GM23338 (cell line): Measurements from ENCODE around the gene SSNA1. TPM values are rescaled to one million over a fixed set of nuclear protein-coding genes. Genes with fewer than 3 reads are reported as not detected.

Experiments
- ATAC-seq: fragments of 200-7000 bp; cut with Tn5 transposase; 3 replicates; pipeline ENCODE4 v1.9.1; 2020
- DNase-seq: peaks from one replicate; pipeline ENCODE4 v3.0.0-alpha.2; 2015; ENCODE audit warnings: low spot score
- H2AFZ ChIP-seq: fragments of 200-600 bp; sonication (generic); 2 replicates; pipeline ENCODE4 v1.8.0; 2016; ENCODE audit warnings: antibody characterized with exemption, mild to moderate bottlenecking, moderate library complexity
- H3F3A ChIP-seq: fragments of 200-600 bp; sonication (generic); replicated peaks from 2 replicates; pipeline ENCODE4 v1.8.0; 2017; ENCODE audit warnings: antibody characterized with exemption, mixed run types, low read depth
- H3K27ac ChIP-seq: fragments of 200-600 bp; sonication (generic); 2 replicates; pipeline ENCODE4 v1.6.1; 2016; ENCODE audit warnings: low read depth
- H3K27me3 ChIP-seq: fragments of 200-600 bp; sonication (generic); 2 replicates; pipeline ENCODE4 v1.8.0; 2016; ENCODE audit warnings: mild to moderate bottlenecking, mixed run types, moderate library complexity; ENCODE audit not compliant: insufficient read depth
- H3K36me3 ChIP-seq: fragments of 200-600 bp; sonication (generic); 2 replicates; pipeline ENCODE4 v1.8.0; 2016; ENCODE audit warnings: mild to moderate bottlenecking; ENCODE audit not compliant: insufficient read depth
- H3K4me1 ChIP-seq: fragments of 200-600 bp; sonication (generic); 2 replicates; pipeline ENCODE4 v1.8.0; 2016; ENCODE audit warnings: mild to moderate bottlenecking, moderate library complexity; ENCODE audit not compliant: insufficient read depth
- H3K4me2 ChIP-seq: fragments of 200-600 bp; sonication (generic); 2 replicates; pipeline ENCODE4 v1.7.1; 2017; ENCODE audit warnings: mixed run types
- H3K4me3 ChIP-seq: fragments of 200-600 bp; sonication (generic); 2 replicates; pipeline ENCODE4 v1.6.1; 2016; ENCODE audit warnings: mixed run types
- H3K79me2 ChIP-seq: fragments of 200-600 bp; sonication (generic); replicated peaks from 2 replicates; pipeline ENCODE4 v1.8.0; 2017; ENCODE audit warnings: mild to moderate bottlenecking; ENCODE audit not compliant: insufficient read depth
- H3K9me2 ChIP-seq: fragments of 200-600 bp; sonication (generic); 2 replicates; pipeline ENCODE4 v1.8.0; 2017; ENCODE audit not compliant: insufficient read depth
- H4K20me1 ChIP-seq: fragments of 200-600 bp; sonication (generic); replicated peaks from 2 replicates; pipeline ENCODE4 v1.8.0; 2017; ENCODE audit warnings: mild to moderate bottlenecking; ENCODE audit not compliant: insufficient read depth
- H3K27ac Mint-ChIP-seq: 2 replicates; pipeline ENCODE4 v1.8.0; 2020; ENCODE audit warnings: inconsistent platforms, mild to moderate bottlenecking, moderate library complexity, mixed read lengths
- H3K27me3 Mint-ChIP-seq: 3 replicates; pipeline ENCODE4 v1.8.0; 2022; ENCODE audit warnings: low read depth, mild to moderate bottlenecking, moderate library complexity, mixed read lengths, inconsistent platforms; ENCODE audit not compliant: insufficient read depth, poor library complexity
- H3K36me3 Mint-ChIP-seq: 3 replicates; pipeline ENCODE4 v1.8.0; 2021; ENCODE audit warnings: low read depth, mild to moderate bottlenecking, inconsistent platforms, moderate library complexity, mixed read lengths
- H3K4me1 Mint-ChIP-seq: 3 replicates; pipeline ENCODE4 v1.8.0; 2020; ENCODE audit warnings: mild to moderate bottlenecking, inconsistent platforms, mixed read lengths
- H3K4me3 Mint-ChIP-seq: 3 replicates; pipeline ENCODE4 v1.8.0; 2021; ENCODE audit warnings: moderate library complexity, mild to moderate bottlenecking, inconsistent platforms, mixed read lengths
- H3K9me3 Mint-ChIP-seq: 3 replicates; pipeline ENCODE4 v1.8.0; 2020; ENCODE audit warnings: moderate library complexity, mild to moderate bottlenecking, inconsistent platforms, mixed read lengths
- EZH2 ChIP-seq: fragments of 200-600 bp; sonication (generic); IDR thresholded peaks from one replicate; pipeline ENCODE4 v1.8.0; 2017; ENCODE audit warnings: antibody characterized with exemption, mild to moderate bottlenecking, low read depth; ENCODE audit not compliant: unreplicated experiment
- EZH2phosphoT487 ChIP-seq: fragments of 200-600 bp; sonication (generic); IDR thresholded peaks from one replicate; pipeline ENCODE4 v1.8.1; 2018; ENCODE audit warnings: antibody characterized with exemption; ENCODE audit not compliant: unreplicated experiment
- NANOG ChIP-seq: IDR thresholded peaks from 2 replicates; pipeline ENCODE4 v1.6.1; 2016; ENCODE audit warnings: antibody characterized with exemption, borderline replicate concordance
- STAT1 ChIP-seq: IDR thresholded peaks from one replicate; pipeline ENCODE4 v1.6.1; 2016; ENCODE audit warnings: antibody characterized with exemption; ENCODE audit not compliant: unreplicated experiment
- ZNF114 ChIP-seq: fragments of 250-450 bp; sonication (Bioruptor Pico); IDR thresholded peaks from 2 replicates; pipeline ENCODE4 v1.5.0; 2020; ENCODE audit warnings: mild to moderate bottlenecking, moderate library complexity
- ZNF331 ChIP-seq: fragments of 250-450 bp; sonication (Bioruptor Pico); IDR thresholded peaks from 2 replicates; pipeline ENCODE4 v1.5.0; 2020; ENCODE audit warnings: low read depth, mild to moderate bottlenecking, moderate library complexity
- polyA plus RNA-seq: library from polyadenylated mRNA; unstranded; fragments of >200 nt; fragmentation: Nextera tagmentation; extraction: Ambion mirVana; gene quantifications from 2 replicates; pipeline ENCODE4 v1.2.1, GENCODE V29; 2016
- total RNA-seq: library from RNA; depleted of rRNA; stranded (reverse); fragments of >200 nt; shearing (Covaris generic); gene quantifications from 2 replicates; pipeline ENCODE4 v1.2.3, GENCODE V29; 2014
- TF ChIP-seq, protein P1 (sequence below): fragments of 250-450 bp; sonication (Bioruptor Pico); IDR thresholded peaks from 2 replicates; pipeline ENCODE4 v1.5.0; 2020; ENCODE audit warnings: mild to moderate bottlenecking, moderate library complexity
- TF ChIP-seq, protein P2 (sequence below), 2 experiments: fragments of 200-600 bp in 1 of 2; sonication (generic) in 1 of 2; conservative IDR thresholded peaks; 2 replicates each; pipeline versions ENCODE4 v1.5.1 to v1.6.1; 2016 to 2017; ENCODE audit warnings: antibody characterized with exemption in 2 of 2, low read depth in 2 of 2, mild to moderate bottlenecking in 2 of 2, moderate library complexity in 1 of 2

The SSNA1 gene
- total and polyA plus RNA-seq, 2 experiments from 2014 or later, result 132 to 154 TPM

DNA sequence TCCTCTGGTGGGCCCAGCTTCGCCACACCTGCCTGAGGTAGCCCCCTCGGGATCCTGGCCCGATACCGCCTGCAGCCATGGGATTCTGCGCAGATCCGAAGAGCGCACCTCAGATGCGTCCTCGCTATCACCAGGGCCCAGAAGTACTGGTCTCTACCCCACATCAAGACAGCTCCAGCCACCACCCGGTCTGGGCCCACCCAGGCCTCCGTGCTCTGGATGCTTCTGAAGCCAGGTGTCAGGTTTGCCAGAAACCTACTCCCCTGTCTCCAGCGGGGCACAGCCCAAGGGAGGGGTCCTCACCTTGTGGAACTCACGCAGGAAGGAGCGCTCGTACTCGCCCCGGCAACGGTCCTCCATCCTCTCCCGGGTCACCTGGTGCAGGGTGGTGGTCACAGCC, 2.6 kb upstream of the SSNA1 start (continued):
- TF ChIP-seq, protein P1, sequence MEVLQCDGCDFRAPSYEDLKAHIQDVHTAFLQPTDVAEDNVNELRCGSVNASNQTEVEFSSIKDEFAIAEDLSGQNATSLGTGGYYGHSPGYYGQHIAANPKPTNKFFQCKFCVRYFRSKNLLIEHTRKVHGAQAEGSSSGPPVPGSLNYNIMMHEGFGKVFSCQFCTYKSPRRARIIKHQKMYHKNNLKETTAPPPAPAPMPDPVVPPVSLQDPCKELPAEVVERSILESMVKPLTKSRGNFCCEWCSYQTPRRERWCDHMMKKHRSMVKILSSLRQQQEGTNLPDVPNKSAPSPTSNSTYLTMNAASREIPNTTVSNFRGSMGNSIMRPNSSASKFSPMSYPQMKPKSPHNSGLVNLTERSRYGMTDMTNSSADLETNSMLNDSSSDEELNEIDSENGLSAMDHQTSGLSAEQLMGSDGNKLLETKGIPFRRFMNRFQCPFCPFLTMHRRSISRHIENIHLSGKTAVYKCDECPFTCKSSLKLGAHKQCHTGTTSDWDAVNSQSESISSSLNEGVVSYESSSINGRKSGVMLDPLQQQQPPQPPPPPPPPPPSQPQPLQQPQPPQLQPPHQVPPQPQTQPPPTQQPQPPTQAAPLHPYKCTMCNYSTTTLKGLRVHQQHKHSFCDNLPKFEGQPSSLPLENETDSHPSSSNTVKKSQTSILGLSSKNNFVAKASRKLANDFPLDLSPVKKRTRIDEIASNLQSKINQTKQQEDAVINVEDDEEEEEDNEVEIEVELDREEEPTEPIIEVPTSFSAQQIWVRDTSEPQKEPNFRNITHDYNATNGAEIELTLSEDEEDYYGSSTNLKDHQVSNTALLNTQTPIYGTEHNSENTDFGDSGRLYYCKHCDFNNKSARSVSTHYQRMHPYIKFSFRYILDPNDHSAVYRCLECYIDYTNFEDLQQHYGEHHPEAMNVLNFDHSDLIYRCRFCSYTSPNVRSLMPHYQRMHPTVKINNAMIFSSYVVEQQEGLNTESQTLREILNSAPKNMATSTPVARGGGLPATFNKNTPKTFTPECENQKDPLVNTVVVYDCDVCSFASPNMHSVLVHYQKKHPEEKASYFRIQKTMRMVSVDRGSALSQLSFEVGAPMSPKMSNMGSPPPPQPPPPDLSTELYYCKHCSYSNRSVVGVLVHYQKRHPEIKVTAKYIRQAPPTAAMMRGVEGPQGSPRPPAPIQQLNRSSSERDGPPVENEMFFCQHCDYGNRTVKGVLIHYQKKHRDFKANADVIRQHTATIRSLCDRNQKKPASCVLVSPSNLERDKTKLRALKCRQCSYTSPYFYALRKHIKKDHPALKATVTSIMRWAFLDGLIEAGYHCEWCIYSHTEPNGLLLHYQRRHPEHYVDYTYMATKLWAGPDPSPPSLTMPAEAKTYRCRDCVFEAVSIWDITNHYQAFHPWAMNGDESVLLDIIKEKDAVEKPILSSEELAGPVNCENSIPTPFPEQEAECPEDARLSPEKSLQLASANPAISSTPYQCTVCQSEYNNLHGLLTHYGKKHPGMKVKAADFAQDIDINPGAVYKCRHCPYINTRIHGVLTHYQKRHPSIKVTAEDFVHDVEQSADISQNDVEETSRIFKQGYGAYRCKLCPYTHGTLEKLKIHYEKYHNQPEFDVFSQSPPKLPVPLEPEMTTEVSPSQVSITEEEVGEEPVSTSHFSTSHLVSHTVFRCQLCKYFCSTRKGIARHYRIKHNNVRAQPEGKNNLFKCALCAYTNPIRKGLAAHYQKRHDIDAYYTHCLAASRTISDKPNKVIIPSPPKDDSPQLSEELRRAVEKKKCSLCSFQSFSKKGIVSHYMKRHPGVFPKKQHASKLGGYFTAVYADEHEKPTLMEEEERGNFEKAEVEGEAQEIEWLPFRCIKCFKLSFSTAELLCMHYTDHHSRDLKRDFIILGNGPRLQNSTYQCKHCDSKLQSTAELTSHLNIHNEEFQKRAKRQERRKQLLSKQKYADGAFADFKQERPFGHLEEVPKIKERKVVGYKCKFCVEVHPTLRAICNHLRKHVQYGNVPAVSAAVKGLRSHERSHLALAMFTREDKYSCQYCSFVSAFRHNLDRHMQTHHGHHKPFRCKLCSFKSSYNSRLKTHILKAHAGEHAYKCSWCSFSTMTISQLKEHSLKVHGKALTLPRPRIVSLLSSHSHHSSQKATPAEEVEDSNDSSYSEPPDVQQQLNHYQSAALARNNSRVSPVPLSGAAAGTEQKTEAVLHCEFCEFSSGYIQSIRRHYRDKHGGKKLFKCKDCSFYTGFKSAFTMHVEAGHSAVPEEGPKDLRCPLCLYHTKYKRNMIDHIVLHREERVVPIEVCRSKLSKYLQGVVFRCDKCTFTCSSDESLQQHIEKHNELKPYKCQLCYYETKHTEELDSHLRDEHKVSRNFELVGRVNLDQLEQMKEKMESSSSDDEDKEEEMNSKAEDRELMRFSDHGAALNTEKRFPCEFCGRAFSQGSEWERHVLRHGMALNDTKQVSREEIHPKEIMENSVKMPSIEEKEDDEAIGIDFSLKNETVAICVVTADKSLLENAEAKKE (CRISPR knock-in tag), result no peak
- no peak for TF ChIP-seq ZNF331 (CRISPR knock-in tag)
- no peak for TF ChIP-seq ZNF114 (CRISPR knock-in tag)
- no peak for TF ChIP-seq NANOG
- no peak for TF ChIP-seq EZH2phosphoT487
- no peak for TF ChIP-seq STAT1
- TF ChIP-seq, protein P2, sequence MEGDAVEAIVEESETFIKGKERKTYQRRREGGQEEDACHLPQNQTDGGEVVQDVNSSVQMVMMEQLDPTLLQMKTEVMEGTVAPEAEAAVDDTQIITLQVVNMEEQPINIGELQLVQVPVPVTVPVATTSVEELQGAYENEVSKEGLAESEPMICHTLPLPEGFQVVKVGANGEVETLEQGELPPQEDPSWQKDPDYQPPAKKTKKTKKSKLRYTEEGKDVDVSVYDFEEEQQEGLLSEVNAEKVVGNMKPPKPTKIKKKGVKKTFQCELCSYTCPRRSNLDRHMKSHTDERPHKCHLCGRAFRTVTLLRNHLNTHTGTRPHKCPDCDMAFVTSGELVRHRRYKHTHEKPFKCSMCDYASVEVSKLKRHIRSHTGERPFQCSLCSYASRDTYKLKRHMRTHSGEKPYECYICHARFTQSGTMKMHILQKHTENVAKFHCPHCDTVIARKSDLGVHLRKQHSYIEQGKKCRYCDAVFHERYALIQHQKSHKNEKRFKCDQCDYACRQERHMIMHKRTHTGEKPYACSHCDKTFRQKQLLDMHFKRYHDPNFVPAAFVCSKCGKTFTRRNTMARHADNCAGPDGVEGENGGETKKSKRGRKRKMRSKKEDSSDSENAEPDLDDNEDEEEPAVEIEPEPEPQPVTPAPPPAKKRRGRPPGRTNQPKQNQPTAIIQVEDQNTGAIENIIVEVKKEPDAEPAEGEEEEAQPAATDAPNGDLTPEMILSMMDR (conservative IDR thresholded peaks at IDR 0.05; ENCODE audit: low read depth in 2 of 2), result no peak
- TF ChIP-seq EZH2, result no peak

DNA sequence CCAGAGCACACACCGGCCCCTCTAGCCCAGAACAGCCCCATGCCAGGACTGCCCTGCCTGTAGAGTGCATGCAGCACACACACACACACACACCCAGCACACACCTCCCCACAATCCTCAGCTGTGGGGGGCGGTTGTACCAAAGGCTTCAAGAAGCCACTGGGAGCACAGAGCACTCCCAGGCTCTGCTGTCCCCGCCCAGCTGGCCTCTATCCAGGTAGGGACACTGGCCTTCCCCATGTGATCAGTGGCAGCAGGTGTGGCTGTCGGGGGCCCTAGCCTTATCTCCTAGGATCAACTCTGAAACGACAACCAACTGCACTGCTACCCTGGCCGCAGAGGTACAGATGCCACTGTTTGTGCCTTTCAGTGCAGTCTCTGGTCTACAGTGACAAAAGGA, 2.1 kb upstream of the SSNA1 start:
- Histone ChIP-seq H2AFZ (no peak overlapping the region), H3K27ac (no peak overlapping the region), H4K20me1 (0 out of 2 replicates have a peak, but pooled peaks cover 5% of the 10 kb centered on the region), H3K4me3 (no peak overlapping the region), H3K79me2 (peaks cover 25% of the 10 kb centered on the region), H3F3A (0 out of 2 replicates have a peak, but pooled peaks cover 4% of the 10 kb centered on the region), H3K27me3 (no peaks in the 10 kb centered on the region), H3K4me1 (peaks cover 13% of the 10 kb centered on the region), H3K9me2 (no peaks in the 10 kb centered on the region), H3K36me3 (no peaks in the 10 kb centered on the region), H3K4me2 (no peak overlapping the region)
- Mint-ChIP-seq H3K27ac (no peak overlapping the region), H3K4me3 (peak overlapping the region; percentile 91; the same call in 2 of the 3 replicates), H3K9me3 (no peaks in the 10 kb centered on the region), H3K27me3 (peaks cover 13% of the 10 kb centered on the region), H3K36me3 (peaks cover 26% of the 10 kb centered on the region), H3K4me1 (peaks cover 9% of the 10 kb centered on the region)
- DNase-seq, result no peak
- no peak for ATAC-seq
- no peak for TF ChIP-seq STAT1
- no peak for TF ChIP-seq ZNF331 (CRISPR knock-in tag)
- no peak for TF ChIP-seq EZH2phosphoT487
- no peak for TF ChIP-seq NANOG
